Measurements from ENCODE around the gene KRTDAP.

Gene KRTDAP

GRCh38 chr19:35455616-35456201 lies 34.6 kb downstream of the KRTDAP start:
- no peak for DNase-seq (ENCODE audit: low read depth in 1 of 2, low spot score in 1 of 2)

GRCh38 chr19:35454663-35455062 lies 35.6 kb downstream of the KRTDAP start:
- no peak for DNase-seq (ENCODE audit: low read depth in 1 of 2, low spot score in 1 of 2)
- no peak overlapping the region for H3K27ac ChIP-seq (replicated peaks)
- no peak for TF ChIP-seq SPI1 (IDR thresholded peaks at IDR 0.05; ENCODE audit: borderline replicate concordance, low read depth)
- TF ChIP-seq, protein P1, sequence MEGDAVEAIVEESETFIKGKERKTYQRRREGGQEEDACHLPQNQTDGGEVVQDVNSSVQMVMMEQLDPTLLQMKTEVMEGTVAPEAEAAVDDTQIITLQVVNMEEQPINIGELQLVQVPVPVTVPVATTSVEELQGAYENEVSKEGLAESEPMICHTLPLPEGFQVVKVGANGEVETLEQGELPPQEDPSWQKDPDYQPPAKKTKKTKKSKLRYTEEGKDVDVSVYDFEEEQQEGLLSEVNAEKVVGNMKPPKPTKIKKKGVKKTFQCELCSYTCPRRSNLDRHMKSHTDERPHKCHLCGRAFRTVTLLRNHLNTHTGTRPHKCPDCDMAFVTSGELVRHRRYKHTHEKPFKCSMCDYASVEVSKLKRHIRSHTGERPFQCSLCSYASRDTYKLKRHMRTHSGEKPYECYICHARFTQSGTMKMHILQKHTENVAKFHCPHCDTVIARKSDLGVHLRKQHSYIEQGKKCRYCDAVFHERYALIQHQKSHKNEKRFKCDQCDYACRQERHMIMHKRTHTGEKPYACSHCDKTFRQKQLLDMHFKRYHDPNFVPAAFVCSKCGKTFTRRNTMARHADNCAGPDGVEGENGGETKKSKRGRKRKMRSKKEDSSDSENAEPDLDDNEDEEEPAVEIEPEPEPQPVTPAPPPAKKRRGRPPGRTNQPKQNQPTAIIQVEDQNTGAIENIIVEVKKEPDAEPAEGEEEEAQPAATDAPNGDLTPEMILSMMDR (IDR thresholded peaks at IDR 0.05; ENCODE audit: insufficient read depth, low read length) = no peak
- no peak for TF ChIP-seq REST (IDR thresholded peaks at IDR 0.05; ENCODE audit: insufficient replicate concordance, low read depth)
- no peak for TF ChIP-seq POLR2AphosphoS5 (IDR thresholded peaks at IDR 0.05; ENCODE audit: low read depth)
- TF ChIP-seq GABPA (IDR thresholded peaks at IDR 0.05; ENCODE audit: low read depth) = no peak
- no peaks in the 10 kb centered on the region for H3K27me3 ChIP-seq (ENCODE audit: insufficient read depth, poor library complexity, severe bottlenecking)
- H3K4me3 ChIP-seq (replicated peaks; ENCODE audit: insufficient read depth, low read length) = no peak overlapping the region

More at GRCh38 chr19:35455616-35456201, 34.6 kb downstream of the KRTDAP start:
- no peak overlapping the region for H3K27ac ChIP-seq (replicated peaks)
- H3K4me3 ChIP-seq (replicated peaks; ENCODE audit: insufficient read depth, low read length) = no peak overlapping the region
- TF ChIP-seq REST (IDR thresholded peaks at IDR 0.05; ENCODE audit: insufficient replicate concordance, low read depth) (no peak), POLR2AphosphoS5 (IDR thresholded peaks at IDR 0.05; ENCODE audit: low read depth) (no peak), SPI1 (IDR thresholded peaks at IDR 0.05; ENCODE audit: borderline replicate concordance, low read depth) (no peak), GABPA (IDR thresholded peaks at IDR 0.05; ENCODE audit: low read depth) (no peak)
- TF ChIP-seq, protein P1 (IDR thresholded peaks at IDR 0.05; ENCODE audit: insufficient read depth, low read length) = no peak
- no peaks in the 10 kb centered on the region for H3K27me3 ChIP-seq (ENCODE audit: insufficient read depth, poor library complexity, severe bottlenecking)

DNA sequence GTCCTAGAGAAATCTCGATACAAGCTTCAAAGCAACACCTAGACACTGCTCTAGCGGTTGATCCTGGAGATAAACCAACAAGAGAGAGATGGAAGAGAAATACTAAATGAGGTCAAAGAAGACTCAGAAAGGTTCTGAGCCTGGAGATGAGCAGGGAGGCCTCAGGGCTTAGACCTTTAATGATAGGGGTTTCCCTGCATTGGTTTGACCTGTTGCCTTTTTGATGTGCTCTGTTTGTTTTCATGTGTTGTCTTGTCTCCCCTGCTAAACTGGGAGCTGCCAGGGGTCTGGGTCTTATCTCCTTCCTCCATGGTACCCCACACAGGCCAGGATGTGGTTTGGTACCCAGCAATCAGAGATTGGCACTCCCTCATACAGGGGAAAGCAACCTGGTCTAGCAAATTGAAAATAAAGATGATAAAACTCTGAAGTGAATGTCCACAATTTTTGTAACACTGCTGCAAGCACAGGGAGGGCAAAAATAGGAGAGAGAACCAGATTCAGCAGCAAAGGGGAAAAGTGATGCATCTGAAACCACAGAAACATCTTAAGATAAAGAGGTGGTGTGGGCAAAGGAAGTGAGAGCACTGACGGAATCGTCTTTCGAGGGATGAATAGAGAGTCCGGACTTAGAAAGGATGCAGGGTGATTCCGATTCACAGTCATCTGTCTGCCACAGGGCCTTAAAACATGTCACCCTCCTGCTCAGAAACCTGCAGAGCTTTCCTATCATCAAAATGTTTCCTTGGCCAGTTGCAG lies 38.7 kb downstream of the KRTDAP start:
- Histone ChIP-seq H3K4me3 (replicated peaks; ENCODE audit: insufficient read depth, low read length) (no peak overlapping the region), H3K27me3 (ENCODE audit: insufficient read depth, poor library complexity, severe bottlenecking) (no peaks in the 10 kb centered on the region), H3K27ac (replicated peaks) (no peak overlapping the region)
- TF ChIP-seq GABPA (IDR thresholded peaks at IDR 0.05; ENCODE audit: low read depth) = no peak
- TF ChIP-seq, protein P1 (IDR thresholded peaks at IDR 0.05; ENCODE audit: insufficient read depth, low read length) = no peak
- no peak for TF ChIP-seq SPI1 (IDR thresholded peaks at IDR 0.05; ENCODE audit: borderline replicate concordance, low read depth)
- TF ChIP-seq POLR2AphosphoS5 (IDR thresholded peaks at IDR 0.05; ENCODE audit: low read depth) = no peak
- TF ChIP-seq REST (IDR thresholded peaks at IDR 0.05; ENCODE audit: insufficient replicate concordance, low read depth) = no peak
- no peak for DNase-seq (ENCODE audit: low read depth in 1 of 2, low spot score in 1 of 2)
